ENCODE results near the gene TCF25. TPM values are rescaled to one million over a fixed set of nuclear protein-coding genes. Genes with fewer than 3 reads are reported as not detected.

Gene TCF25
- polyA plus RNA-seq, 1 donor (not counting 4 experiments of a cell fraction or from before 2014, with no cell fraction given): 103 TPM

- Histone ChIP-seq H3K9ac (ENCODE audit: control insufficient read depth, extremely low read depth, insufficient read depth, low read length) (no peak overlapping the region), H3K4me3 (ENCODE audit: control insufficient read depth in 2 of 3, extremely low read depth in 1 of 3, insufficient read depth in 2 of 3, low read depth in 1 of 3, low read length in 3 of 3) (no peak overlapping the region), H3K9me1 (ENCODE audit: control insufficient read depth, extremely low read depth, insufficient read depth, low read length) (no peaks in the 10 kb centered on the region), H3K36me3 (ENCODE audit: control insufficient read depth in 2 of 2, extremely low read depth in 1 of 2, insufficient read depth in 2 of 2, low read length in 2 of 2) (no peaks in the 10 kb centered on the region), H3K4me1 (ENCODE audit: control insufficient read depth, extremely low read depth, insufficient read depth, low read length) (peaks cover 5% of the 10 kb centered on the region), H4K20me1 (ENCODE audit: control insufficient read depth, extremely low read depth, insufficient read depth, low read length) (no peaks in the 10 kb centered on the region), H3K4me2 (ENCODE audit: control insufficient read depth, extremely low read depth, insufficient read depth, low read depth, low read length) (no peak overlapping the region), H3K27me3 (ENCODE audit: control insufficient read depth, extremely low read depth, insufficient read depth, low read length) (peaks cover 5% of the 10 kb centered on the region), H3K27ac (ENCODE audit: control insufficient read depth, insufficient read depth, low read length) (no peak overlapping the region), H3K9me3 (ENCODE audit: control insufficient read depth, low read depth, low read length) (no peaks in the 10 kb centered on the region), H3K79me2 (ENCODE audit: control insufficient read depth, insufficient read depth, low read length) (peaks cover 9% of the 10 kb centered on the region), H2AFZ (ENCODE audit: control insufficient read depth, low read length) (no peak overlapping the region)
- TF ChIP-seq EZH2 (IDR thresholded peaks at IDR 0.05; ENCODE audit: low read length): no peak
- no peak for TF ChIP-seq CTCF (optimal IDR thresholded peaks at IDR 0.05 in 1 of 3, IDR thresholded peaks at IDR 0.05 in 1 of 3, conservative IDR thresholded peaks at IDR 0.05 in 1 of 3; ENCODE audit: extremely low read depth in 1 of 3, insufficient read depth in 2 of 3, low read length in 3 of 3)
- dilution Hi-C loops (cut with MboI; ENCODE audit: extremely low pct_ligation_motif_present, low sequenced_read_pairs): no loop called here
- DNase-seq (ENCODE audit: low read depth, low spot score): no peak
- no peak for FAIRE-seq
Observed at GRCh38 chr16:89946515-89946914, 73.1 kb downstream of the TCF25 start.

GRCh38 chr16:89949121-89949742 lies 75.8 kb downstream of the TCF25 start:
- H3K27ac ChIP-seq (ENCODE audit: control insufficient read depth, insufficient read depth, low read length): no peak overlapping the region
- no peak for FAIRE-seq
- H3K27me3 ChIP-seq (ENCODE audit: control insufficient read depth, extremely low read depth, insufficient read depth, low read length): peaks cover 5% of the 10 kb centered on the region
- H3K9me1 ChIP-seq (ENCODE audit: control insufficient read depth, extremely low read depth, insufficient read depth, low read length): no peaks in the 10 kb centered on the region
- peak overlapping the region; percentile 67 for H3K4me2 ChIP-seq (ENCODE audit: control insufficient read depth, extremely low read depth, insufficient read depth, low read depth, low read length)
- TF ChIP-seq CTCF (optimal IDR thresholded peaks at IDR 0.05 in 1 of 3, IDR thresholded peaks at IDR 0.05 in 1 of 3, conservative IDR thresholded peaks at IDR 0.05 in 1 of 3; ENCODE audit: extremely low read depth in 1 of 3, insufficient read depth in 2 of 3, low read length in 3 of 3): no peak
- TF ChIP-seq EZH2 (IDR thresholded peaks at IDR 0.05; ENCODE audit: low read length): no peak
- dilution Hi-C loops (cut with MboI; ENCODE audit: extremely low pct_ligation_motif_present, low sequenced_read_pairs): no loop called here
- no peak for DNase-seq (ENCODE audit: low read depth, low spot score)
- peaks cover under 1 to 3% of the 10 kb centered on the region in 2 experiments for H3K36me3 ChIP-seq (ENCODE audit: control insufficient read depth in 2 of 2, extremely low read depth in 1 of 2, insufficient read depth in 2 of 2, low read length in 2 of 2)
- peaks cover 5% of the 10 kb centered on the region for H3K4me1 ChIP-seq (ENCODE audit: control insufficient read depth, extremely low read depth, insufficient read depth, low read length)
- H3K79me2 ChIP-seq (ENCODE audit: control insufficient read depth, insufficient read depth, low read length): peaks cover 18% of the 10 kb centered on the region
- no peaks in the 10 kb centered on the region for H4K20me1 ChIP-seq (ENCODE audit: control insufficient read depth, extremely low read depth, insufficient read depth, low read length)
- H3K9me3 ChIP-seq (ENCODE audit: control insufficient read depth, low read depth, low read length): no peaks in the 10 kb centered on the region
- no peak overlapping the region for H2AFZ ChIP-seq (ENCODE audit: control insufficient read depth, low read length)
- H3K9ac ChIP-seq (ENCODE audit: control insufficient read depth, extremely low read depth, insufficient read depth, low read length): peak overlapping the region; percentile 64
- peak overlapping the region; percentile 56 to 81 (median 59) for H3K4me3 ChIP-seq (ENCODE audit: control insufficient read depth in 2 of 3, extremely low read depth in 1 of 3, insufficient read depth in 2 of 3, low read depth in 1 of 3, low read length in 3 of 3)
